Stimulated activated CD4-positive, alpha-beta T cell treated with anti-CD3 and anti-CD28 coated beads, Interleukin-4, amount 100 ng/mL, for 24 hours (primary cell): ENCODE results near the gene CSNK1G2.

Experiments
- DNase-seq: peaks from one replicate; pipeline ENCODE4 v3.0.0-alpha.2; 2020

Gene CSNK1G2

GRCh38 chr19:1945899-1946298 is 4.9 kb downstream of the CSNK1G2 start:
- DNase-seq, result peak; percentile 32

GRCh38 chr19:1947651-1948209 is 6.8 kb downstream of the CSNK1G2 start:
- DNase-seq, result no peak

GRCh38 chr19:1949304-1950101 is 8.5 kb downstream of the CSNK1G2 start:
- DNase-seq, result no peak

- DNase-seq, result no peak
Measured at GRCh38 chr19:1950640-1951039, 9.7 kb downstream of the CSNK1G2 start.

DNA sequence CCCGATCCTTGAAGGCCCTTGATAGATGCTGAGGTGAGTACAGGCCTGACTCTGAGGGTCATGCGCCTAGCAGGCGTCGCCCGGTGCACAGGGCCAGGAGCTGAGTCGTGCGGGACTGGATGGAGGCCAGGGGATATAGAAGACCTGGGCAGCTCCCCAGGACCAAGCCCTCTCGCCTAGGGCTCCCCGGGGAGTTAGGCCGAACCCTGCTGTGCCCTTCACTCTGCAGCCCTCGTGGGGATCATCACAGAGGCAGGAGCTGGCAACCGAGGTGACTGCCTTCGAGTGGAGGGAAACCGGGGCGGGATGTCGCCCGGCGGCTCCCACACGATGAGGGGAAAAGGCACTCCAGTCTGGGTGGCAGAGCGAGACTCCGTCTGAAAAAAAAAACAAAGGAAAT is 11.7 kb downstream of the CSNK1G2 start:
- no peak for DNase-seq

DNA sequence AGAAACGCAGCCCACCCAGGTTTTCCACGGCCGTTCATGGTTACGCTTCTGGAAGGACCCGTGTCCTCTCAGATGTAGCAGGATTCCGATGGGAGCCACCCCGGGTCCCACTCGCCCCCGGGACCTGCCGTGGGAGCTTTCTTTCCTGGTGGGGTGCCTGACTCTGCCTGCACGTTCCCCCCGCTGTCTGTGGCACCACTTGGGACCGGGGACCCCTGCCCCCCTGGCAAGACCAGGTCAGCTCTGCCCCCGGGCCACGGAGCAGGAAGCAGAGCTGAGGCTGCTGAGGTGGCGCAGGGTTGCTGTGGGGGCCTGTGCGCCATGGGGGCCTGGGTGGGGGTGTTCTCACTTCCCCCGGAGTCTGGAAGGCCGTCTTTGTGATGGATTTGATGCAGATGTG is 12.1 kb downstream of the CSNK1G2 start:
- DNase-seq, result no peak

- DNase-seq, result no peak
Measured at GRCh38 chr19:1953441-1954094, 12.6 kb downstream of the CSNK1G2 start.

- no peak for DNase-seq
Measured at GRCh38 chr19:1954532-1954933, 13.6 kb downstream of the CSNK1G2 start.

DNA sequence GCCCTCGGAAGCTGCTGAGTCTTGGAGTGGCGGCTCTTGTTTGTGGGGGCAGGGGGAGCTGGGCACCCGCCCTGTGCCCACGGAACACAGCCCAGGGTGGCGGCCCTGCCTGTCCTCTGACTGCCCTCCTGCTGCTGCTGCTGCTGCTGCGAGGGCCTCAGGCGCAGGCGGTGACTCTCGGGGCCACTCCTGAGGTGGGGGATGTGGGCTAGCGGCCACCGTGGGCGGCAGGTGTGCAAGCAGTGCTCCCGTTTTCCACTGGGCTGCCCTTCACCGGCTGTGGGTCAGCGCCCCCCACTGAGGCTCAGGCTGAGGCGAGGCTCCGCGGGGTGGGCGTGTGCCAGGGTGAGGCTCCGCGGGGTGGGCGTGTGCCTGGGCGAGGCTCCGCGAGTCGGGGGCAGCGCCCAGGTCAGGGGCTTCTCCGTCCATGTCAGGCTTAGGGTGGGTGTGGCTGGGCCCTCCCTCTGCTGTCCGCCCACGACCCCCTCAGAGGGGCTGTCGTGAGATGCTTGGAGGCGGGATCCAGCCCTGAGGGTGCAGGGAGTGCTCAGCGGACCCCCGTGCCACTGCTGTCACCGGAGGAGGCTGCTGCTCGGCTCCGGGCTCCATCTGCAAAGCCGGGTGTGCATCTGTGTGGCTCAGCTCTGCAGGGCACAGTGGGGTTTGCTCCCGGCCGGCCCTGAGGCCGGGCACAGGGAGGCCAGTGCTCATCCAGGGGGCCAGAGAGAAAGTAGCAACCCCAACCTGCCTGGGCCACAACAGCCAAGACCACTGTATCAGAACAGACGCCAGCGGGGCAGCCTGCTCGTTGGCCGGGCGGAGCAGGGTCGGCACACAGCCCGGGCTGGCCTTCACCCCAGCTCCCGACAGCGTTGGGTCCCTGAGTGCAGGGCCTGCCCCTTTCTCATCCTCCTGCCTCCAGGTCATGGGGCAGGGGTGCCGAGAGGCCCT is 14.5 kb downstream of the CSNK1G2 start:
- DNase-seq, result no peak

DNA sequence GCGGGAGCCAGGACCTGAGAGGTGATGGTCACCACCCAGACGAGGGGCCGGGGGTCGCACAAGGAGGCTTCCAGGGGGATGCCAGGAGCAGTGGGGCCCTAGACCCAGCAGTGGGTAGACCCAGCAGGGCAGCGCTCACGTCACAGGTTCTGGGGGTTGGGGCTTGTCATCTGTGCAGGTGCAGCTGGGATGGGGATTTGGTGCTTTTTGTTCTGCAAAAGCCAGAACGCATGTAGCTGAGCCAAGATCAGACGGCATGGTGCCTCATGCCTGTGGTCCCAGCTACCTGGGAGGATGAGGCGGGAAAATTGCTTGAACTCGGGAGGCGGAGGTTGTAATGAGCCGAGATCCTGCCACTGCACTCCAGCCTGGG is 15.1 kb downstream of the CSNK1G2 start:
- no peak for DNase-seq

DNA sequence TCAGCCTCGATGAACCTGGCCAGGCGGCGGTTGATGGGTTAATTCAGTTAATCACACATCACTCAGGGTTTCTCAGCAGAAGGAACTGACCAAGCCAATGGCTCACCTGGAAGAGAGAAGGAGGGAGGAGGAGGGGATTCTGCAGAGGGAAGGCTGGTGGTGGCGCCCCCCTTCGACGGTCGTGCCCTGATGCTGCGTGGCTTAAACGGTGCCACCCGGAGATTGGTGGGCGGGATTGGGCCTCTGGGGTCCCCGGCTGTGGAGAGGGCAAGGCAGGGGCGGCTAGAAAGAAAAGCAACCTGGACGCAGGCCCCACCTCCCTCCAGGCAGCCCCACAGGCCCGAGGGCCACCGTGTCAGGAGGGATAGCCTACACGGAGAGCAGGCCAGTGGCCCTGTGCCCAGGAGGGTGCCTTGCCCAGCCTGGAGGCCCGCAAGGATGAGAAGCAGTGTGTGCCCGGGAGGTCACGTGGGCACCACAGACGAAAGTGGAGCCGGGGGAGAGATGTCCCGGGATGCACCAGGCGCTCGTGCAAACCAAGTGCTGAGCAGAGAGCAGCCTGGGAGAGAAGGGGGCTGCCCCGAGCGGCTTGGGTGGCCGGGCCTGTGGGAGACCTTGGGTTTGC is 16.0 kb downstream of the CSNK1G2 start:
- no peak for DNase-seq

- DNase-seq, result no peak
Measured at GRCh38 chr19:1957562-1958248, 16.7 kb downstream of the CSNK1G2 start.

DNA sequence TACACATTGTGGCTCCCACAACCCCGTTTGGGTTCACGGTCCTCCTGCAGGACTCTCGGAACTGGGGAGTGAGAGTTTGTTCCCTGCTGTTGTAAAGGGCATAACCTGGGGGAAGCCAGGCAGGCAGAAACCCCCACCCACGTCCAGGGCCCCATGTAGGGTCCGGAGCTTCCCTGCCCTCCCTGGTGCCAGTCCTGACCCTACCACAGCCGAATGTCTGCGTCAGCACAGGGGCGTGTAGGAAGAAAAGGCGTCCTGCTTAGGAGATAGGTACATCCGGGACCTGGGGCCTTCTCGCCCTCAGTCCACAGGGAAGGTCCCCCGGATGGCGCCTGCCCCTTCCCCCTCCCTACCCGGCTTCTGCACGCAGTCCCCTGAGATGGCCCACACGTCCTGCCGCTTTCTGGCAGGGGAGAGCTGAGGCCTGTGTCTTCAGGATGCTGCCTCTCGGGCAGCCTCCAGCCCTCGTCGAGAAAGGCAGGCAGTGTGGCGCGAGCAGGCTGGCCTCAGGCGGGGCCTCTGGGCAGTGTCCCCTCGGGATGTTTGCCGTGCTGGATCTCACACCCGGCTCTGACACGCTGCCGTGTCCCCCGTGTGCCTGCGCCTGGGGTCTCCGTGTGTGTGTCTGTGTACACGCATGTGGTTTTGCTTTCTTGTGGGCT is 19.1 kb downstream of the CSNK1G2 start:
- no peak for DNase-seq

DNA sequence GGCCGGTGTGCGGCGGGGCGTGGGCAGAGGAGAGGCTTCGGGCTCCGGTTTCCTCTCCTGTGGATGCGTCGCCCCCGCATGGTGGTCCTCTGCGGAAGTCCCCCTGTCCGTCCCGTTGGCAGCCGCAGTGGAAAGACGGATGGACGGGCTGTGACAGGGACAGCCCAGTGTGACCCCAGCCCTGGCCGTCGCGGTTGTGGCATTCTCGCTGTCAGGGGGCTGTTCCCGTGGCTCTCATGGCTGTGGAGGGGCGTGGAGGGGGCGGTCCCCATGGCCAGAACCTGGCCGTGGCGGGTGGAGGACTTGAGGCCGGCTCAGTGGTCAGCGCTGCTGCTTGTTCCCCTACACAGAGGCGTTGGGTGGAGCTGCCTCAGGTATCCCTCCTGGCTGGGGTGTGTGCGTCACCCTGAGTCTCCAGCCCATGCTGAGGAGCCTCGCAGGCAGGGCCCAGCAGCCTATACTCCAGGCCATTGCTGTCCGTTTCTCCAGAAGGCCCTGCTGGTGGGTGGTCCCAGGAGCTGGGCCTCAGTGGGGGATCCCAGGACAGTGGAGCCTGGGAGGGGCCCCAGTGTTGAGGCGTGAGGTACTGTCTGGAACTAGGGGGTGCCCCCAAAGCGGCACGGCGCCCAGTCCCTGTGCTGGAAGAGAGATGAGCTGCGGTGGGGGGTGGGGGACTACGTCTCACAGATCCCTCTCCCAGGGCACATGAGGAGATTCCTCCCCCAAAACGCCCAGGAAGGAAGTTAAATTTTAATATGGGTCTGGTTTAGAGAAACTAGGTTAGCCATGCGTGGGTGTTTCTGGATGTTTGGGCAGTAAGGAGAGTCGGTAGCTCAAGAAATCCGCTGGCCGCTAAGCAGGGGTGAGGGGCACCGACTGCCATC is 20.3 kb downstream of the CSNK1G2 start:
- no peak for DNase-seq

GRCh38 chr19:1962674-1963073 is 21.7 kb downstream of the CSNK1G2 start:
- no peak for DNase-seq

- peak; percentile 17 for DNase-seq
Measured at GRCh38 chr19:1967087-1967608, 26.2 kb downstream of the CSNK1G2 start.

GRCh38 chr19:1968279-1969175 is 27.6 kb downstream of the CSNK1G2 start:
- DNase-seq, result no peak

DNA sequence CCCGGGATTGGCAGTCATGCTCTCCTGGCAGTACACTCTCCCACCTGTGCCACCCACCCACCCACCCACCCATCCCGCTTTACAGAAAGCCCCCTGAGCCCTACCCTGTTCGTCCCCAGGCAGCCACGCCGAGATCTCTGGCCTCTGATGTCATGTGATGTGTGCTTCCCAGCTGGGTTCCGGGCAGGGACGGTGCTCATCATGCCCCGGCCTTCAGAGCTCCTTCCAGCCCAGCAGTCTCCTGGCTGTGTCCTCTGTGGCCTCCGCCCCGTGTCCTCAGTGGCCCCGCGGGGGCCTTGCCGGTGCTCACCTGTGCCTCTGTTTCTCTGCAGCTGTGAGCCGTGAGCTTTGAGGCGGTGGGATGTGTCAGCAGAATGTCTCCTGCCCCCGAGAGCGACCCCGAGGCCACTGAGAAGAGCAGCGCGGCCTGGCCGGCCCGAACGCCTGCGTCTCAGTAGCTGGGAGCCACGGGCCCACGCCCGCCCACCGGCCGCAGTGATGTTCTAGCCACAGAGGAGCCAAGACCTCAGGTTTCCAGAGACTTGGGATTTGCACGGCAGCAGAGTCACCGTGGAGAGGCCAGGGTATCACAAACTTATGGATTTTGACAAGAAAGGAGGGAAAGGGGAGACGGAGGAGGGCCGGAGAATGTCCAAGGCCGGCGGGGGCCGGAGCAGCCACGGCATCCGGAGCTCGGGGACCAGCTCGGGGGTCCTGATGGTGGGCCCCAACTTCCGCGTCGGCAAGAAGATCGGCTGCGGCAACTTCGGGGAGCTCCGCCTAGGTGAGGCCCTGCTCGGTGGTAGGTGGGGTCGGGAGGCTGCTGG is 28.4 kb downstream of the CSNK1G2 start:
- DNase-seq, result no peak
